ENCODE measurements around the gene AFAP1L2. TPM values are rescaled to one million over a fixed set of nuclear protein-coding genes. Genes with fewer than 3 reads are reported as not detected.

Gene AFAP1L2
- total and polyA plus RNA-seq, 9 of the 15 experiments (the other 6 are each of a cell fraction or from before 2014, with no cell fraction given), result 0.07 TPM; not detected in 8

DNA sequence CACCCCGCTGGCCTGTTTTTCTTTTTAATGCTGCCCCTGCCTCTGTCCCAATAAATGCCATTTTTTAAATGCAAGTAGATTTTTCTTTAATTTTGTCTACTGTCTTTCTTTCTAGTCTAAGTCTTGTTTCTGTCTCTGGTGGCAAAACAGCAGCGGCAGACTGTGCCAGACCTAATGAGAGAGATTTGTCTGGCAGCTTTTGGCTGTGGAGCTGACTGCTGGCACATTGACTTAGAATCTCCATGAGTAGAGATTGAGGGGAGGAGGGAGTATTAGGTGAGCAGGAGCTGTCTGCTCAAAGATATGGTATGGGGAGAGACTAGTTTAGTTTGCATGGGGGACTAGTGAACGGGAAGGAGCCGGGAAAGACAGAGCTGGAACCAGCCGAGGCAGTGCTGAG lies 152.2 kb downstream of the AFAP1L2 start:
- Histone ChIP-seq H3K9me1 (ENCODE audit: control insufficient read depth, insufficient read depth, low read length) (no peaks in the 10 kb centered on the region), H3K4me2 (ENCODE audit: insufficient read depth, low read length) (no peak overlapping the region), H3K27me3 (ENCODE audit: control insufficient read depth in 2 of 2, insufficient read depth in 2 of 2, low read length in 2 of 2) (no peaks in the 10 kb centered on the region), H4K20me1 (replicated peaks; ENCODE audit: control insufficient read depth, insufficient read depth, low read length) (no peaks in the 10 kb centered on the region), H3K4me3 (no peak overlapping the region), H2AFZ (ENCODE audit: low read depth, low read length) (no peak overlapping the region), H3K79me2 (ENCODE audit: control insufficient read depth, insufficient read depth, low read length) (no peaks in the 10 kb centered on the region), H3K4me1 (replicated peaks in 1 of 2; ENCODE audit: control insufficient read depth in 2 of 2, insufficient read depth in 2 of 2, low read length in 2 of 2) (no peaks in the 10 kb centered on the region), H3K36me3 (ENCODE audit: control insufficient read depth, insufficient read depth, low read length) (no peaks in the 10 kb centered on the region), H3K9me3 (replicated peaks; ENCODE audit: control insufficient read depth, insufficient read depth, low read depth, low read length) (no peaks in the 10 kb centered on the region), H3K27ac (ENCODE audit: extremely low read depth, low read depth, low read length) (no peak overlapping the region), H3K9ac (ENCODE audit: insufficient read depth in 1 of 2, low read depth in 2 of 2, low read length in 2 of 2) (no peak overlapping the region)
- ATAC-seq (no peak), FAIRE-seq (no peak), DNase-seq (ENCODE audit: extremely low read depth in 1 of 4, low spot score in 3 of 4) (no peak)
- intact Hi-C loops (cut with micrococcal nuclease) (no loop called here), in situ Hi-C loops (cut with MboI) (no loop called here)
- ChIA-PET POLR2A (interaction anchor here (0.9 kb wide), 1 partner anchor 157 kb away, joined by 3 read pairs; no protein-coding TSS in a partner anchor), CTCF (ENCODE audit: low intra/inter-chr PET ratio) (no interaction called here)
- 0% methylated on average over 5 of the region's 5 CpGs for WGBS (ENCODE audit: insufficient coverage, low coverage, missing lambda C conversion rate)
- BruUV-seq (replicated peaks), result no TSS peak
- TF ChIP-seq ZNF197 (CRISPR knock-in tag; IDR thresholded peaks at IDR 0.05; ENCODE audit: low read depth) (no peak), HDAC1 (IDR thresholded peaks at IDR 0.05) (no peak), TFAM (CRISPR knock-in tag; conservative IDR thresholded peaks at IDR 0.05) (no peak), CBFA2T2 (conservative IDR thresholded peaks at IDR 0.05) (no peak), ZNF699 (CRISPR knock-in tag; IDR thresholded peaks at IDR 0.05; ENCODE audit: insufficient replicate concordance) (no peak), ASH1L (IDR thresholded peaks at IDR 0.05; ENCODE audit: borderline replicate concordance, low read depth, partially characterized antibody) (no peak), RAD21 (CRISPR knock-in tag; conservative IDR thresholded peaks at IDR 0.05 in 1 of 2, IDR thresholded peaks at IDR 0.05 in 1 of 2) (no peak), ZNF584 (CRISPR knock-in tag; IDR thresholded peaks at IDR 0.05; ENCODE audit: low read depth) (no peak), ZBTB8A (IDR thresholded peaks at IDR 0.05; ENCODE audit: partially characterized antibody) (no peak), NELFE (IDR thresholded peaks at IDR 0.05; ENCODE audit: insufficient read depth, insufficient read length) (no peak), MAFG (tag; conservative IDR thresholded peaks at IDR 0.05) (no peak), NFATC3 (IDR thresholded peaks at IDR 0.05) (no peak), PCBP2 (IDR thresholded peaks at IDR 0.05; ENCODE audit: low read depth, low read length, poor library complexity, severe bottlenecking) (no peak), ZC3H8 (IDR thresholded peaks at IDR 0.05) (no peak), FOSL1 (tag; conservative IDR thresholded peaks at IDR 0.05) (no peak), ZBTB7A (IDR thresholded peaks at IDR 0.05; ENCODE audit: borderline replicate concordance, control insufficient read depth, low read depth, low read length) (no peak), CCAR2 (IDR thresholded peaks at IDR 0.05; ENCODE audit: low read depth, low read length) (no peak)
- TF ChIP-seq, protein P1, sequence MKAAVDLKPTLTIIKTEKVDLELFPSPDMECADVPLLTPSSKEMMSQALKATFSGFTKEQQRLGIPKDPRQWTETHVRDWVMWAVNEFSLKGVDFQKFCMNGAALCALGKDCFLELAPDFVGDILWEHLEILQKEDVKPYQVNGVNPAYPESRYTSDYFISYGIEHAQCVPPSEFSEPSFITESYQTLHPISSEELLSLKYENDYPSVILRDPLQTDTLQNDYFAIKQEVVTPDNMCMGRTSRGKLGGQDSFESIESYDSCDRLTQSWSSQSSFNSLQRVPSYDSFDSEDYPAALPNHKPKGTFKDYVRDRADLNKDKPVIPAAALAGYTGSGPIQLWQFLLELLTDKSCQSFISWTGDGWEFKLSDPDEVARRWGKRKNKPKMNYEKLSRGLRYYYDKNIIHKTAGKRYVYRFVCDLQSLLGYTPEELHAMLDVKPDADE (conservative IDR thresholded peaks at IDR 0.05; ENCODE audit: control insufficient read depth, low read depth, low read length), result no peak
- TF ChIP-seq, protein P2, sequence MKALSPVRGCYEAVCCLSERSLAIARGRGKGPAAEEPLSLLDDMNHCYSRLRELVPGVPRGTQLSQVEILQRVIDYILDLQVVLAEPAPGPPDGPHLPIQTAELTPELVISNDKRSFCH (CRISPR knock-in tag; IDR thresholded peaks at IDR 0.05), result no peak
- TF ChIP-seq, protein P2 (tag; IDR thresholded peaks at IDR 0.05), result no peak

Measured in K562 (cell line).